GM12872 (cell line): ENCODE data around the gene C1orf198.

Experiments
- TF ChIP-seq, protein P1 (sequence below): IDR thresholded peaks from 3 replicates; pipeline ENCODE4 v1.5.1; 2011; ENCODE audit warnings: low read depth, mild to moderate bottlenecking, low read length, moderate library complexity; ENCODE audit not compliant: insufficient read depth

Gene C1orf198

DNA sequence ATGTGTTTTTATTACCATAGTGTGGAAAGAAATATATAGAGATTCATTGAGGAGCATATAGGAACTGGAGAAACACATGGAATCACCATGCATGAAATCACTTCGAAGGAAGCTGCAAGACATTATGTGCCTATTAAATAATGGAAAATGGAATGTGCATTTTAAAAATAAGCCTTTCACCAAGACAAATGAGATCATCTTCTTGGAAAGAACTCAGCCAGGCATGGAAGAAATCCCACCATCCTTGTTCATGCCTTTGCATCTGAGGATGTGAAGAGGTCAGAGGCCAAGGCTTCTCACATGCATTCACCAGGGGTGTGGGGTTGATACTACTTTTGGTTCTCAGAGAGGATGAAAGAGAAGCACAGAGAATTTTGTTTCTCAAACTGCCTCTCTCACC is 50.0 kb downstream of the C1orf198 start:
- TF ChIP-seq, protein P1, sequence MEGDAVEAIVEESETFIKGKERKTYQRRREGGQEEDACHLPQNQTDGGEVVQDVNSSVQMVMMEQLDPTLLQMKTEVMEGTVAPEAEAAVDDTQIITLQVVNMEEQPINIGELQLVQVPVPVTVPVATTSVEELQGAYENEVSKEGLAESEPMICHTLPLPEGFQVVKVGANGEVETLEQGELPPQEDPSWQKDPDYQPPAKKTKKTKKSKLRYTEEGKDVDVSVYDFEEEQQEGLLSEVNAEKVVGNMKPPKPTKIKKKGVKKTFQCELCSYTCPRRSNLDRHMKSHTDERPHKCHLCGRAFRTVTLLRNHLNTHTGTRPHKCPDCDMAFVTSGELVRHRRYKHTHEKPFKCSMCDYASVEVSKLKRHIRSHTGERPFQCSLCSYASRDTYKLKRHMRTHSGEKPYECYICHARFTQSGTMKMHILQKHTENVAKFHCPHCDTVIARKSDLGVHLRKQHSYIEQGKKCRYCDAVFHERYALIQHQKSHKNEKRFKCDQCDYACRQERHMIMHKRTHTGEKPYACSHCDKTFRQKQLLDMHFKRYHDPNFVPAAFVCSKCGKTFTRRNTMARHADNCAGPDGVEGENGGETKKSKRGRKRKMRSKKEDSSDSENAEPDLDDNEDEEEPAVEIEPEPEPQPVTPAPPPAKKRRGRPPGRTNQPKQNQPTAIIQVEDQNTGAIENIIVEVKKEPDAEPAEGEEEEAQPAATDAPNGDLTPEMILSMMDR: no peak

DNA sequence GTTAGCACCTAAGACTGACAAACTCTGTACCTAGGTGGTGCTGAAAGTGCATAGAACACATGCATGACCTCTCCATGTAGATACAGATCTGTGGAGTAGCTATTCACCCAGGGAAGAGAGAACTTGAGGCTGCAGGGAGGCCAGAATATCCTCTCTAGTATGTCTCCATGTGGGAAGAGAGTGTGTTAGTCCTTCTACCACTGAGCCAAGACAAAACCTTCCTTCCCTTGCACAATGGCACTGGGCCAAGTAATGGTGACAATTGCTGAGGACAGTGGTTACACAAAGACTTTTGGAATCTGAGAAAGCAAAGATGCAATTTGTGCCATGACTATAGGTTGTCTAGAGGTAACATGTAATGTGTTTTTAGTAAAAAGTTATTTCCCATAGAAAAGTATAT is 52.3 kb downstream of the C1orf198 start:
- TF ChIP-seq, protein P1: no peak

DNA sequence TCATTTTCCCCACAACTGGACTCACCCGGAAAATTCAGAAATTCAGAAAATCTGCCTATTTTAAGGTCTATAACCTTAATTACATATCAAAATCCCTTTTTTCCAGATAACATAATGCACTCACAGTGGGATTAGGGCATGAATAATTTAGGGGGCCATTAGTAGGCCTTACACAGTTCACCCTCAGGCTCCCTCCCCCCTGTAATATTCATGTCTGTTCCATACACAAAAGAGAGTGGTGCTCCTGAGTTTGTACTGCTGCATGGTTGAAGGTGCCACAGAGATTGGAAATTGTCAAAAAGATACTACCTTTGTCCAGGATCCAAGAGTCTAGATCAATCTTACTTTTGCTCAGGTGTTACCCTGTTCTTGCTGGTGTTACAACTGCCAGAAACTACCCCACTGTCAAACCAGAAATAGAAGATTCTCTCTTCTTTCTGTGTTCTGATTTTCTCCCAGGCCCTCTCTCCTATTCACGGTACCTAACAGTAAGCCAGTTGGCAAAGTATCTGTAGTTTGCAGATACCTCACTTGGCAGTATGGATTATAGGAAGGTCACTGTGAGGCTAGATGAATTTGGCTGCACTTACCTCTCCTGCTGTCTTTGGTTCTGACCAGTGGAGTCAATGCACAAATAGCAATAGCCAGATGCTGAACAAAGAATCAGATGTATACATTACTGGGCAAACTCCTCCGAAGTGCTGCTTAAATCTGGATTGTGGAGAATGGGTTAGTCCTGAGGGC is 53.2 kb downstream of the C1orf198 start:
- TF ChIP-seq, protein P1: no peak

DNA sequence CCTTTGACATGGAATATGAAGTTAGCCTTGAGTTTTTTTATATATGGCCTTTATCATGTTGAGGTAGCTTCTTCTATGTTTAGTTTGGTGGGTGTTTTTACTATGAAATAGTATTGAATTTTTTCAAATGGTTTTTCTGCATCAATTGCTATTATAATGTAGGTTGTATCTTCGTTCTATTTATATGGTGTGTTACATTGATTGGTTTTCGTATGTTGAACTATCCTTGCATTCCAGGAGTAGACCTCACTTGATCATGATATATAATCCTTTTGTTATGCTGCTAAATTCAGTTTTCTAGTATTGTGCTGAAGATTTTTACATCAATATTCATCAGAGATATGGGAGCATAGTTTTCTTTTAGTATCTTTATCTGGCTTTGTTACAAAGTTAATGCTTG is 55.8 kb downstream of the C1orf198 start:
- TF ChIP-seq, protein P1: no peak

DNA sequence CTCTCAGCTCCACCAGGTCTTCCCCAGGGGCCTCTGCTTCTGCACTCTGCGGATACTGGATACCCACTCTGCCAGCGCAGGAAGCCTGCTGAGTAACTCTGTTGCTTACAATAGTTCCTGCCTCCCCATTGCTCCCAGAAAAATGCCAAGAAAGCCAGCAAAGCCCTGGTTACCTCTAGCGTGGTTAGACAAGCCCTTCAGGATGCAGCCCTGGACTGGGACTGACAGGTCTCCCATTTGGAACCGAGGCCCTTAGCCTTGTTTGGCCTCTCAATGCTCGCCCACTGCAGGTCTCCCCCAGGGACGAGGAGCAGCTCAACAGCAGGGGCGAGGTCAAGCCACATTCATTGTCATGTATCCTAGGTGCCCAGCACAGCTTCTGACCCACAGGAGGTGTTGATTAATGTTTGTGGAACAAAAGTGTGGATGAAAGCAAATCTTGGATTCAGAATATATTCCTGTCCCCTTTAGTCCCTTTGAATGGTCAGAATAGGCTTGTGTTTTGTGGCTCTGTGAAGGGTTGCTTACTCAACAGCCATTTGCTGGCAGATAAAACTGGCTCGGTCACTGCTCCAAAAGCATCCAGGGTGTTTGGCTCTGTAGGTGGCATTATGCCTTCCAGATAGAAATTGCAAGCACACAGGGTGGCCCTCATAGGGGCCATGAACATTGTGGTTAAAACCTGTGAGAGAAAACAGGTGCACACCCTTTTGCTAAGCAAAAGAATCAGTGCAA is 58.9 kb downstream of the C1orf198 start:
- TF ChIP-seq, protein P1: no peak

DNA sequence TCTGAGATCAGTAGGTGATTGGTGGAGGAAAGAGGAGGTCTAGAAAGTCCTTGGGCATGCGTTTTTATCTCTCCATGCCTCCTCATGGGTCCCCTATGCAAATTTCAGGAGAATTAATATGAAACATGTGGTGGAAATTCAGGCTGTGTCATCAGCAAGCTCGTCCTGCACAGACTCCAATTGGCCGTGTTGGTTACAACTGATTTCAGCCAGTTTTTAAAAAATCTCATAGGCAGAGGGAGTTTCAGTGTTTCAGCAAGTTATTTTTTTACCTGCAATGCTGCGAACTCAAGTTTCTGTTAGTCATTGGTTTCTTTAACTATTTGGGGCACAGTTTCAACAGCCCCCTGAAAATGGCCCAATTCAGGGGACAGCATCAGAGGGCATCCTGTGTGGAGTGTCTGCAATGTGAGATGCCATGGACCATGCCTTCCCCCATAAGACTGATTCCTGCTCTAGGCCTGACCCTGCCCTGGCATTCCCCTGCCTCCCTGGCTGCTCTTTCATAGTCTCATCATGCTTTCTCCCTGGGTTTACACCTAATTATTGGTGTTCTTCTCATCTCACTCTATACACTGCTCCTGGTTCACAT is 59.9 kb downstream of the C1orf198 start:
- TF ChIP-seq, protein P1: no peak

DNA sequence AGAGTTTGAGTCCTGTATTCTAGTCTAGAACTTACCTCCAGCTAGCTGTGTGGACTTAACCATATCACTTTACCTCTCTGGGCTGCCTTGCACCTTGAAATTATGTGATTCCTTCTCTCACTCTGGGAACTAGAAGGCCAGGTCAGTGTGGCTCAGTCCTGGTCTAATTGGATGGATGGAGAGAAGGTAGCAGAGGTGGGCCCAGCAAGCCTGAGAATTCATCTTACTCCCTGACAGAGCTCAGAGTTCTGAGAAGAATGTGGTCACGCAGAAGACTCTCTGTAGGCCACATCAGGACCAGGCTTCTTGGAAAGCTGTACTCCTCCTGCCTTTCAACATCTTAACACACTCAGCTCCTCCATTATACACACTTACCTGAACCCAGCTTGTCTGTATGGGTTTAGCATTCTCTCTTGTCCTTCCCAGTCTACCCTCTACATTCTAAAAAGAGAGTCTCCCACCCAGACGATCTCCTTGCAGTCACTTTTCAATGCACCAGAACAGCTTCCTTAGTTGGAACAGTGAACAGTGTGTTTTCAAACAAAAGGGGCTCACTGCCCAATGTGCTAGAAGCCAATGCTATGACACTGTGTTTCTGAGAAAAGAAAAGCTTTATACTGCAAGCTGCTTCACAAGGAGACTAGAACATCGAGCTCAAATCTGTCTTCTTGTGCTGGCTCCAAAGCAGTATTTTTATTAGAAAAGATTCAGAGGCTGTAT is 60.6 kb downstream of the C1orf198 start:
- TF ChIP-seq, protein P1: no peak
